Bronchial epithelial cell (primary cell): ENCODE results near the gene PERCC1. TPM values are rescaled to one million over a fixed set of nuclear protein-coding genes. Genes with fewer than 3 reads are reported as not detected.

ENCODE experiments used
- DNase-seq: peaks from one replicate; pipeline ENCODE4 v3.0.0-alpha.2; 2010; ENCODE audit warnings: low read depth
- FAIRE-seq: peaks from 2 replicates; lab custom pipeline; 2011; peaks lifted over from hg19 to GRCh38; lab: Jason Lieb, UNC
- H3K27me3 ChIP-seq: 2 replicates; pipeline ENCODE4 v1.5.1; 2011; ENCODE audit warnings: low read length; ENCODE audit not compliant: control insufficient read depth, insufficient read depth
- H3K36me3 ChIP-seq: 2 replicates; pipeline ENCODE4 v1.5.1; 2011; ENCODE audit warnings: low read length; ENCODE audit not compliant: control insufficient read depth, insufficient read depth
- H3K4me3 ChIP-seq: 2 replicates; pipeline ENCODE4 v1.5.1; 2011; ENCODE audit warnings: mild to moderate bottlenecking, low read depth, low read length, control low read depth
- CTCF ChIP-seq: IDR thresholded peaks from 2 replicates; pipeline ENCODE4 v1.5.1; 2011; ENCODE audit warnings: mild to moderate bottlenecking, moderate library complexity, low read length, control low read depth, inconsistent platforms; ENCODE audit not compliant: insufficient read depth, severe bottlenecking
- total RNA-seq: library from RNA; depleted of rRNA; stranded (reverse); fragments of >200 nt; gene quantifications from 2 replicates; pipeline ENCODE4 v1.2.1, GENCODE V29; 2014

Gene PERCC1
- total RNA-seq, 1 donor from 2014 or later = not detected

GRCh38 chr16:1401758-1402154 is 29.1 kb upstream of the PERCC1 start:
- Histone ChIP-seq H3K27me3 (no peaks in the 10 kb centered on the region), H3K4me3 (no peak overlapping the region), H3K36me3 (peaks cover 5% of the 10 kb centered on the region)
- TF ChIP-seq CTCF = no peak
- DNase-seq (no peak), FAIRE-seq (no peak)

- no peak for TF ChIP-seq CTCF
- DNase-seq (no peak), FAIRE-seq (no peak)
- H3K36me3 ChIP-seq = peaks cover 6% of the 10 kb centered on the region
- H3K4me3 ChIP-seq = no peak overlapping the region
- H3K27me3 ChIP-seq = no peaks in the 10 kb centered on the region
Observed at GRCh38 chr16:1403036-1403435, 27.8 kb upstream of the PERCC1 start.

- FAIRE-seq (no peak), DNase-seq (no peak)
- Histone ChIP-seq H3K4me3 (no peak overlapping the region), H3K27me3 (no peaks in the 10 kb centered on the region), H3K36me3 (peaks cover 6% of the 10 kb centered on the region)
- no peak for TF ChIP-seq CTCF
Observed at GRCh38 chr16:1403733-1404132, 27.1 kb upstream of the PERCC1 start.

- Histone ChIP-seq H3K27me3 (no peaks in the 10 kb centered on the region), H3K36me3 (peaks cover 1% of the 10 kb centered on the region), H3K4me3 (peak overlapping the region; percentile 50)
- no peak for DNase-seq
- TF ChIP-seq CTCF = no peak
- FAIRE-seq = no peak
Observed at GRCh38 chr16:1407753-1408152, 23.1 kb upstream of the PERCC1 start.

- no peak for TF ChIP-seq CTCF
- Histone ChIP-seq H3K36me3 (peaks cover 1% of the 10 kb centered on the region), H3K4me3 (peak overlapping the region; percentile 50), H3K27me3 (no peaks in the 10 kb centered on the region)
- FAIRE-seq (no peak), DNase-seq (peak; percentile 41)
Observed at GRCh38 chr16:1408171-1408837, 22.6 kb upstream of the PERCC1 start.

- DNase-seq = no peak
- Histone ChIP-seq H3K27me3 (no peaks in the 10 kb centered on the region), H3K36me3 (no peaks in the 10 kb centered on the region), H3K4me3 (no peak overlapping the region)
- TF ChIP-seq CTCF = no peak
- no peak for FAIRE-seq
Observed at GRCh38 chr16:1412847-1413246, 18.0 kb upstream of the PERCC1 start.
